NT2/D1 (cell line): ENCODE results near the gene ATN1.
A peak's percentile ranks its signal among the peaks of the same experiment; 100 is the strongest.

Experiments used
- DNase-seq: peaks from one replicate; pipeline ENCODE4 v3.0.0-alpha.2; 2011; ENCODE audit warnings: low read depth, low spot score
- H3K27me3 ChIP-seq: 2 replicates; pipeline ENCODE4 v1.6.0; 2011; ENCODE audit warnings: mild to moderate bottlenecking; ENCODE audit not compliant: insufficient read length, insufficient read depth
- H3K36me3 ChIP-seq: 2 replicates; pipeline ENCODE4 v1.6.1; 2011; ENCODE audit warnings: mild to moderate bottlenecking, low read length, mixed read lengths; ENCODE audit not compliant: insufficient read depth, insufficient read length
- H3K4me1 ChIP-seq: 2 replicates; pipeline ENCODE4 v1.5.1; 2011; ENCODE audit not compliant: insufficient read depth, insufficient read length
- H3K4me3 ChIP-seq: 2 replicates; pipeline ENCODE4 v1.5.1; 2011; ENCODE audit warnings: low read depth; ENCODE audit not compliant: insufficient read length
- H3K9ac ChIP-seq: 2 replicates; pipeline ENCODE4 v1.6.0; 2011; ENCODE audit warnings: low read depth; ENCODE audit not compliant: insufficient read length
- H3K9me3 ChIP-seq: 2 replicates; pipeline ENCODE4 v1.5.1; 2011; ENCODE audit warnings: mild to moderate bottlenecking, low read length; ENCODE audit not compliant: insufficient read depth
- SUZ12 ChIP-seq: IDR thresholded peaks from 2 replicates; pipeline ENCODE4 v1.6.1; 2011; ENCODE audit not compliant: insufficient read length, insufficient read depth; ENCODE audit errors: extremely low read depth
- YY1 ChIP-seq: IDR thresholded peaks from 2 replicates; pipeline ENCODE4 v1.6.1; 2011; ENCODE audit not compliant: insufficient read length, insufficient read depth
- ZNF274 ChIP-seq: IDR thresholded peaks from 2 replicates; pipeline ENCODE4 v1.6.1; 2011; ENCODE audit warnings: mild to moderate bottlenecking, low read depth, low read length

The ATN1 gene

GRCh38 chr12:6961695-6962284, 34.0 kb downstream of the ATN1 start:
- Histone ChIP-seq H3K36me3 (peaks cover 36% of the 10 kb centered on the region), H3K9me3 (no peaks in the 10 kb centered on the region), H3K27me3 (no peaks in the 10 kb centered on the region), H3K9ac (peak overlapping the region; percentile 86), H3K4me1 (peaks cover 60% of the 10 kb centered on the region), H3K4me3 (peak overlapping the region; percentile 47)
- no peak for TF ChIP-seq SUZ12
- TF ChIP-seq YY1, result no peak
- no peak for TF ChIP-seq ZNF274
- peak; percentile 96 for DNase-seq

GRCh38 chr12:6962285-6963015, 34.7 kb downstream of the ATN1 start:
- Histone ChIP-seq H3K4me3 (peak overlapping the region; percentile 9), H3K36me3 (peaks cover 43% of the 10 kb centered on the region), H3K27me3 (no peaks in the 10 kb centered on the region), H3K4me1 (peaks cover 60% of the 10 kb centered on the region), H3K9me3 (no peaks in the 10 kb centered on the region), H3K9ac (peak overlapping the region; percentile 58)
- DNase-seq, result no peak
- TF ChIP-seq YY1, result no peak
- no peak for TF ChIP-seq ZNF274
- TF ChIP-seq SUZ12, result no peak

- Histone ChIP-seq H3K9ac (peak overlapping the region; percentile 58), H3K9me3 (no peaks in the 10 kb centered on the region), H3K4me1 (peaks cover 61% of the 10 kb centered on the region), H3K36me3 (peaks cover 50% of the 10 kb centered on the region), H3K27me3 (no peaks in the 10 kb centered on the region), H3K4me3 (no peak overlapping the region)
- no peak for DNase-seq
- no peak for TF ChIP-seq ZNF274
- TF ChIP-seq SUZ12, result no peak
- TF ChIP-seq YY1, result no peak
These were observed 35.4 kb downstream of the ATN1 start for GRCh38 chr12:6963016-6963731.

- Histone ChIP-seq H3K4me3 (no peak overlapping the region), H3K4me1 (peaks cover 62% of the 10 kb centered on the region), H3K9me3 (no peaks in the 10 kb centered on the region), H3K9ac (no peak overlapping the region), H3K36me3 (peaks cover 57% of the 10 kb centered on the region), H3K27me3 (no peaks in the 10 kb centered on the region)
- peak; percentile 34 for TF ChIP-seq YY1
- no peak for TF ChIP-seq SUZ12
- no peak for TF ChIP-seq ZNF274
- DNase-seq, result no peak
These were observed 36.1 kb downstream of the ATN1 start for GRCh38 chr12:6963791-6964413.

- no peaks in the 10 kb centered on the region for H3K27me3 ChIP-seq
- peaks cover 63% of the 10 kb centered on the region for H3K36me3 ChIP-seq
- no peak for DNase-seq
- TF ChIP-seq YY1, result no peak
- TF ChIP-seq ZNF274, result no peak
- TF ChIP-seq SUZ12, result no peak
- H3K9me3 ChIP-seq, result no peaks in the 10 kb centered on the region
- peak overlapping the region; percentile 50 for H3K9ac ChIP-seq
- peaks cover 55% of the 10 kb centered on the region for H3K4me1 ChIP-seq
- no peak overlapping the region for H3K4me3 ChIP-seq
These were observed 36.9 kb downstream of the ATN1 start for GRCh38 chr12:6964605-6965025.

GRCh38 chr12:6965026-6965661, 37.4 kb downstream of the ATN1 start:
- peaks cover 65% of the 10 kb centered on the region for H3K36me3 ChIP-seq
- H3K4me3 ChIP-seq, result no peak overlapping the region
- H3K9ac ChIP-seq, result peak overlapping the region; percentile 50
- H3K9me3 ChIP-seq, result no peaks in the 10 kb centered on the region
- peaks cover 54% of the 10 kb centered on the region for H3K4me1 ChIP-seq
- no peaks in the 10 kb centered on the region for H3K27me3 ChIP-seq
- DNase-seq, result peak; percentile 95
- TF ChIP-seq SUZ12 (no peak), ZNF274 (no peak), YY1 (no peak)
